Progenitor cell of endocrine pancreas (in vitro differentiated cells): ENCODE measurements around the gene NUP210. TPM values are rescaled to one million over a fixed set of nuclear protein-coding genes. Genes with fewer than 3 reads are reported as not detected.

Experiments
- DNase-seq: peaks from one replicate; pipeline ENCODE4 v3.0.0; 2021; ENCODE audit warnings: low spot score; ENCODE audit not compliant: unreplicated experiment
- H3K27ac Mint-ChIP-seq: 2 replicates; pipeline ENCODE4 v1.8.0; 2021; ENCODE audit warnings: mild to moderate bottlenecking, moderate library complexity, mixed read lengths
- H3K27me3 Mint-ChIP-seq: 2 replicates; pipeline ENCODE4 v1.8.0; 2021; ENCODE audit warnings: mixed read lengths
- H3K36me3 Mint-ChIP-seq: 2 replicates; pipeline ENCODE4 v1.8.0; 2022; ENCODE audit warnings: mixed read lengths; ENCODE audit not compliant: insufficient read depth
- H3K4me1 Mint-ChIP-seq: 2 replicates; pipeline ENCODE4 v1.8.0; 2021; ENCODE audit warnings: low read depth, mixed read lengths
- H3K4me3 Mint-ChIP-seq: 2 replicates; pipeline ENCODE4 v1.8.0; 2021; ENCODE audit warnings: low read depth, mild to moderate bottlenecking, moderate library complexity, mixed read lengths
- H3K9me3 Mint-ChIP-seq: 2 replicates; pipeline ENCODE4 v1.8.0; 2021; ENCODE audit warnings: low read depth, mixed read lengths
- CTCF ChIP-seq: fragments of 200-600 bp; sonication (generic); IDR thresholded peaks from one replicate; pipeline ENCODE4 v1.5.0; 2021; ENCODE audit warnings: antibody characterized with exemption, mild to moderate bottlenecking; ENCODE audit not compliant: unreplicated experiment
- total RNA-seq: library from RNA; stranded (reverse); gene quantifications from 2 replicates; pipeline ENCODE4 v1.2.1, GENCODE V29; 2021

NUP210 gene
- total RNA-seq, 1 donor from 2014 or later = 78.2 TPM

- Mint-ChIP-seq H3K9me3 (peaks cover 12% of the 10 kb centered on the region), H3K36me3 (no peaks in the 10 kb centered on the region), H3K4me3 (no peak overlapping the region), H3K4me1 (peaks cover 2% of the 10 kb centered on the region), H3K27ac (no peak overlapping the region), H3K27me3 (peaks cover 45% of the 10 kb centered on the region)
- DNase-seq = no peak
- no peak for TF ChIP-seq CTCF
Observed at GRCh38 chr3:13285007-13285567, 135.0 kb downstream of the NUP210 start.

- Mint-ChIP-seq H3K27ac (no peak overlapping the region), H3K27me3 (peaks cover 55% of the 10 kb centered on the region), H3K9me3 (peaks cover 12% of the 10 kb centered on the region), H3K36me3 (no peaks in the 10 kb centered on the region), H3K4me1 (peaks cover 2% of the 10 kb centered on the region), H3K4me3 (peak overlapping the region; percentile 68)
- no peak for DNase-seq
- TF ChIP-seq CTCF = no peak
Observed at GRCh38 chr3:13283877-13284264, 136.3 kb downstream of the NUP210 start.

- peaks cover 2% of the 10 kb centered on the region for H3K4me1 Mint-ChIP-seq
- no peak overlapping the region for H3K27ac Mint-ChIP-seq
- TF ChIP-seq CTCF = peak; percentile 34
- H3K27me3 Mint-ChIP-seq = peaks cover 55% of the 10 kb centered on the region
- peak overlapping the region; percentile 68 for H3K4me3 Mint-ChIP-seq
- no peak for DNase-seq
- H3K36me3 Mint-ChIP-seq = no peaks in the 10 kb centered on the region
- H3K9me3 Mint-ChIP-seq = peaks cover 12% of the 10 kb centered on the region
Observed at GRCh38 chr3:13282986-13283876, 136.9 kb downstream of the NUP210 start.

- peaks cover 2% of the 10 kb centered on the region for H3K4me1 Mint-ChIP-seq
- peaks cover 12% of the 10 kb centered on the region for H3K9me3 Mint-ChIP-seq
- no peak for TF ChIP-seq CTCF
- no peak overlapping the region for H3K27ac Mint-ChIP-seq
- H3K27me3 Mint-ChIP-seq = peaks cover 58% of the 10 kb centered on the region
- no peaks in the 10 kb centered on the region for H3K36me3 Mint-ChIP-seq
- H3K4me3 Mint-ChIP-seq = peak overlapping the region; percentile 72
- no peak for DNase-seq
Observed at GRCh38 chr3:13282358-13282985, 137.7 kb downstream of the NUP210 start.
